HG03442 (cell line): Measurements from ENCODE around the gene STAT4.
A peak's percentile ranks its signal among the peaks of the same experiment; 100 is the strongest.

Experiments used
- ATAC-seq: cut with Tn5 transposase; IDR thresholded peaks from one replicate; pipeline ENCODE4 v1.9.1; 2021; ENCODE audit warnings: mild to moderate bottlenecking, moderate library complexity; ENCODE audit not compliant: unreplicated experiment

Gene STAT4

DNA sequence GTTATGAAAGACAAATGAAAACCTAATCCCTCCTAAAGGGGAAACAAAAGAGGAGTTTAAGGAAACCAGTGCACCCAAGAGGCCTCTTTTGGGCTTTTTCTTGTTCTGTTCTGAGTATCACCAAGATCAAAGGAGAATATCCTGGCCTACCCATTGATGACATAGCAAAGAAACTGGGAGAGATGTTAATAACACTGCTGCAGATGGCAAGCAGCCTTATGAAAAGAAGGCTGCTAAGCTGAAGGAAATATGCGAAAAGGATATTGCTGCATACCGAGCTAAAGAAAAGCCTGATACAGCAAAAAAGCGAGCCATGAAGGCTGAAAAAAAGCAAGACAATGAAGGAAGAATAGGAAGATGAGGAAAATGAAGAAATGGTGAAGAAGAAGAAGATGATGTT lies 23.6 kb upstream of the STAT4 start:
- ATAC-seq = no peak

DNA sequence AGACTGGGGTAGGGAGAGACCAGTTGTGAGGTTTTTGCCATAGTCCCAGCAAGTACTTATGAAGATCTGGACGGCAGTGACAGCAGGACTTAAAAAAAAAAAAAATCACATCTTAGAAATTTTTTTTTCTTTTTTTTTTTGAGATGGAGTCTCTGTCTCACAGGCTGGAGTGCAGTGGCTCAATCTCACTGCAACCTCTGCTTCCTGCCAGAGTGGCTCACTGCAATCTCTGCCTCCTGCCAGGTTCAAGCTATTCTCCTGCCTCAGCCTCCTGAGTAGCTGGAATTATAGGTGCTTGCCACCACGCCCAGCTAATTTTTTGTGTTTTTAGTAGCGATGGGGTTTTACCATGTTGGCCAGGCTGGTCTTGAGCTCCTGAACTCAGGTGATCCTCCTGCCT lies 22.4 kb upstream of the STAT4 start:
- ATAC-seq = no peak

DNA sequence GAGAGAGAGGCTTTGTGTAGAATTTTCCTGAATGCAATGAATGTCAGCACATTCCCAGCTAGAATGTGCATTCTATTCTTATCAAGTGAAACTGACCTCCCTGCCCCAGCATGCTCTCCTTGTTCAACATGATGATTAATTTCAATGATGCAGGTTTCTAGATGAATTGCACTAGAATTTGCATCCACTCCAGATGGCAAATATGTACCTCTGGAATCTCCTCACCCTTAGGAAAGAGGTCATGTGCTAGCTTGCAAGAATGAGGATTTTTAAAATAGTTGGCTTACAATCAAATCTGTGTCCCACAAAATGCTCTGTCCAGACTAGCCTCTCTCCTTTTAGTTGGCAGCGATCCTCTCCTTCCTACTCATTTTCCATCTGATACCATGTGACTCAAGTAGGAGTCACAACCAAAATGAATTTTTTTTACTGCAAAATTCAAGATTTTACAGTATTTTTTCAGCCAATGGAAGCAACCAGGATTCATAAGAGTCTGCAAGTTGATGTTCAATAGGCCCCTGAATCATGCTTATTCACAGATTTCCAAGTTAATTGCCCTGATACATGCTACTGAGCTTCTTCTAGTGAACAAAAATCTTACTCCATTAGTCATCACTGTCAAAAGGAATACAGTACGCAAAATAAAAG lies 21.0 kb upstream of the STAT4 start:
- ATAC-seq = no peak

DNA sequence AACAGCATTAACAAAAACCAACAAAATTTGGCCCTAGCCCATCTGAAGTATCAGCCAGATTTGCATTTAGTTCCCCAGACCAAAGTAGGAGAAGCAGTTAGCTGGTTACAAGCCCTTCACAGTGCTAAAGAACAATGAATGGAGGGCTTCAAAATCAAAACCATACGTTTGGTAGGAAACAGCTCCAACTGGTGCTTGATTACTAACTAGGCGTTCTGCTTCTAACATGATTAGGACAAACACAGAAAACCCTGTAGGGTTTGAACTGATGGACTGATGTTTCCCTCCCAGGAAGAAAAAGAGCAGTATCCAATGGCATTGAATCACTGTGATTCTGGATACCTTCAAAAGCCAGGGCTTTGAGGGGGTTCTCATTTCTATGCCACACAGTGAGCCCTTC lies 20.5 kb upstream of the STAT4 start:
- no peak for ATAC-seq

DNA sequence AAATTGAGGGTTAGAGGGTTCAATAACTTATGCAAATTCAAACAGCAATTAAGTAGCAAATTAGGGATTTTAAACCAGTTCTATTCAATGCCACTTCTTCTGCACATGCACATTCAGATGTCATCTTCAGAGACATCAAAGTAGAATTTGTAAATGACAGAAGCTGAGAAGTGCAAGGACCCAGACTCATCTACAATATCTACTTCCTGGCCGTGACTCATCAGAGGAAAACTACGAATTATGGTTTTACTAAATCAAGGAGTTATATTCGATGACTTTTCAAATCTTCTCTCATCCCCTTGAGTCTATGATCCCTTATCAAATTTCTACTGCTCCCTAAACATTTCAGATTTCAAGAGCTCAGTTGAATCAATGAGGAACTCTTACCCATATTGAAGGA lies 20.0 kb upstream of the STAT4 start:
- ATAC-seq = no peak

DNA sequence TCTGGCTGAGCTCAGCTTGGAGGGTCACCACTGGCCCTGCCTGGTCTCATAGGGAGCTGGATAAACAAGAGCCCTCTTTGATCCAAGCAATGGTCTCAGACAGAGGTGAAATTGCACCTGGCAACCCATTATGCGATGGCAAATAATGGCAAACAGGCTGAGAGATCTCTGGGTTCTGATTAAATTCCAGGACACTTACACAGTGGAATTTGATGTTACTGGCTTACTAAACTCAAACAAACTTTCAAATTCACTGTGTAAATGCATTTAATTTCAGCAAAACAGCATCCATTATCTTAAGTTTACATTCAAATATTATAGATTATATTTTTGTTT lies 19.5 kb upstream of the STAT4 start:
- ATAC-seq = no peak

DNA sequence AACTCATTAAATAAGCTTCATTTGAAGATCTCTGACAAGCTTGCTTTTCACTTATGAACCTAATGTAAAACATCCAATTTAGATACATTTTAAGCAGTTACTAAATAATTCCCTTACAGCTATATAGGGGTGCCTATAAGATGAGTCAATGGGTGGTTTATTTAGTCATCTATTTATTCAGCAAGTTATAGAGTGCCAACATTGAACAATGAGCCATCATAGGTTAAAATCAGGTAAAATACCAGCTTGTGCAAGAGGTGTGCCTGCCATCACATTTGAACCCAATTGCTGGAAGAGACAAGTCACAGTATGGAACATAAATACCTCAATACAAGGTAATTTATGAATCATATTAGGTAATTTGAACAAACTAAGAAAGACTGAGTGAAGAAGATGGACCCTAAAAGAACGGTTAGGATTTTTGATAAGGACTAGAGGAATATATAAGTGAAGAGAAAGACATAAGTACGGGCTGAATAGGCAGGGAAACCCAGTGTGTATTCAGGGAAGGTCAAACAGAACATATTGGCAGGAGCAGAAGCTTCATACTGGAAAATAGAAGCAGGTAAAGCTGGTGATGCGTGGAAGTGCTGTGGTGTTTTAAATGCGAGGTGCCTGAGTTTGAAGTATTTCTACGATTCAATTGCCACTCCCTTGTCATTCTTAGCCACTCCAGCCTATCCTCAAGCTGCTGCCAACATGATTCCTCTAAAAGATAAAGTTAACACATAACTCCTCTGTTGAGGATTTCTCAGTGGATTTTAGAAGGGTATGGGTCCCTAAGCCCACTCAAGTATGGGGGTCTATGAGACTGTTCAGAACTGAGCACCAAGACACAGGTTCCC lies 18.9 kb upstream of the STAT4 start:
- ATAC-seq = no peak

DNA sequence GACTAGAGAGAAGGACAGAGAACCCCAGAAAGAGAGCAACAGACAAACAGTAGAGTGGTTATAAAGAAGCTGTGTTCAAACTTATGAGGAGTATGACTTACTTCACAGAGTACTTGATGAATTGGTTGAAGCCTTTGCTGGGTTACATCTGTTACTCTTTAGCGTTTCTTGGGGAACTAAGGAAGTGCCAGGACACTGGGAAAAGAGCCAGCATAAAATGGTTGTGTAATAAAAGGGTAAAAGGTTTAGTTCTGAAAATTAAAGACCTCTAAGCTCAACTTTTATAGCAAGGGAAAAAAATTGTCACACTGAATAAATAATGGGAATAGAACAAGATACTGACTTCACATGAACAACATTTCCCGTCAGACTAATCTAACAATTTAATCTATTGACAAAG lies 17.0 kb upstream of the STAT4 start:
- ATAC-seq = no peak

DNA sequence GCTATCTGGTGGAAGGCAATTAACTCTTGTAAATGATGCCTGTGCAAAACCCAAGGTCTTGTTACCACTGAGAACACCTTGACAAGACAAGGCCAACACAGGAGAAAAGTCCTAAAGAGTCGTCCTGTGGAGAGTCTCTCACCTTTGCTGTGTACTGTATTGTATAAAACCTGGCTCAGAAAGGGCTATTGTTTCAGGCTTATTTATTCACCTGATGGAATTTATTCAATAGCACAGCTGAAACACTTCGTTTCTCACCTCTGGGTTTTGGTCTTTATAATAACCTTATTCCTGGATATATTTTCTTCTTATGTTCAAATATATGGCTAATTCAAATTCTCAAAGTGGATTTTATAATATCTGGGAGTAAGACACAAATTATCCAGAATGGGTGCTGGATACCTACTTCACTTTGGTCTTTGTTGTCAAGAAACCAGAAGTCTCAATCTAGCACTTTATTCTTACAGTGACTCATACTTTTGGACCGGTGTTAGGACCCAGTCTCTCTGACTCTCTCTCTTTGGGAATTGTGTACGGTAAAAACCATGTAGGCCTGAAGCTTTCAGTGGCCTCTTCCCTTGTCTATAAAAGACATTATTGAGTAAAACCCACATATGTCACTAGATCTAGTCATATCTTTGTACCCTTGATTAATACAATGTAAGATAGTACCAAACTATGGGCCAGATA lies 16.1 kb upstream of the STAT4 start:
- ATAC-seq = no peak

DNA sequence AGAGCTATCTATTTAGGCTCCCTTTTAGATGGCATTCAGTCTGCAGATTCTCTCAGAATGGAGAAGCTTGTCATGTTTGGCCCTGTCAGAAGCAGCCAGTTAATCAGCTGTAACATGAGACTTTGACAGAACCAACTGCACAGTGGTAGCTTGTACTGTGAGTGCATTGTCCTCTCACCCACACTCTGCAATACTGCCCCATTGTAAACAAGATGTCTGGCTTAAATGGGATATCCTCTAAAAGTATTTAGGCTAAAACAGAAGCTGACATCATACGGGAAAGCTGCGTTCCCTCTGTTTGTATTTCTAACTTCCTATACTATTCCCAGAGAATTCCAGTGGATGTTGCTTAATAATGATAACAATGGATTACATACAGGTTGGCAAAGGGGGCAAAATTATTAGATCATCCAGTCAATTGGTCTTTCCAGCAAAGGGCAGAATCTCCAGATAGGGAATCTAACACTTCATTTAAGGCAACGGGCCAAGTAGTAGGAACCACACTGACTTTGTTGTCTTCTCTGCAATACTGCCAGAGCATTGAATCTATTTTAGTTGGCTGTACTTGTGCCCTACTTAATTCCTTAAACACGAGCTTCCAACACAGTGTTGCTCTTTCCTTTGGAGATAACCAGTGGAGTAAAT lies 15.4 kb upstream of the STAT4 start:
- ATAC-seq = no peak

DNA sequence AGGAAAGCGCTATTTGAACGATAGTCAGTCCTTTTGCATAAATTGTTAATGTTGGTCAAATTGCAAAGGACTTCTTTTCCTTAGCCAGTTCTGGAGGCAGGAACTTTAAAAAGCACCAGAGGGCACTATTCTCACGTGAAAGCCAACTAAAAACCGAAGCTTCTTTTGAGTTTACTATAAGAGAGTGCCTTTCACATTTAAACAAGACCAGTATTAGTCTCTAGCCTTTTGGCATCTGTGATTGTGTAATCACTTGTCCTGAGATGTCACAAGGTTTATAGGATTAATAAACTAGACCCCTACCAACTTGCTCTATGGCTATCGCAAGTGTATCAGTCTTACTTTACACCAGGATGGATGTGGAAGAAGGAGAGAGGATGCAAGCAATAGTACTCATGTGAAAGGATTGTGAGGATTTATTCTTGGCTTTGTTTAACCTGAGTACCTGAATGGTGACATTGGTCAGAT lies 14.4 kb upstream of the STAT4 start:
- peak; percentile 68 for ATAC-seq

DNA sequence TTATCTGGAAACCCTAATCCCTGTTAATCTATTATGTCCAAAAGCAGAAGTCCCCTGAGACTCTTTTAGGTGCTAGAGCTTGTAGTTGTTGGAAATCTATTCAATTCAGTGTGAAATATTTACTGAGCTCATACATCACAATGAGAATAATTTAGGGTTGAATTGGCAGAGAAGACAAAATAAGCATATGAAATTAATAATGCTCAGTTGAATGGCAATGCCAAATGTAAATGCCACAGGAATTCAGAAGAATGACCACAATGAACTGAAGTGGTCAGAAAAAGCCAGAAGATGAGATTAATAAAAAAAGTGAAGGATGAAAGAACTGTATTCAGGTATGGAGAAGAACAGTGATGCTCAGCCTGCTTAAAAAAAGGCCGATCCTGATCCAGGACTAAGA lies 8.0 kb upstream of the STAT4 start:
- ATAC-seq = no peak

DNA sequence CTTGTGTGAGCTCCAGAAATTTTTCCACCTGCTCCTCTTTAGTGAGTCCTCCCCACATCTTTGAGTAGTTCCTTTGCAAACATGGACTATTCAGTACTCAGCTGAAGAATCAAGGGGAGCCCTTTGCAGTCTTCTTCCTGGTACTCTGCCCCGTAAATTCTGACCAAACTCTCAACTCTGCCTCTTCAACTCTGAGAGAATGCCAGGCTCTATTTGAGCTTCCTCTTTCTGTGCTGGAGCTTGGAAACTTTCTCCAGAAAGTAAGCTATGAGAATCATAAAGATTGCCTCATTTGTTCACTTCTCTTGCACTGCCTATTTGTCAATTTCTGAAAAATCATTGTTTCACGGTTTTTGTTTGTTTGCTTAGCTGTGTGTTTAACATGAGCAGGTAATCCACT lies 7.4 kb upstream of the STAT4 start:
- no peak for ATAC-seq

DNA sequence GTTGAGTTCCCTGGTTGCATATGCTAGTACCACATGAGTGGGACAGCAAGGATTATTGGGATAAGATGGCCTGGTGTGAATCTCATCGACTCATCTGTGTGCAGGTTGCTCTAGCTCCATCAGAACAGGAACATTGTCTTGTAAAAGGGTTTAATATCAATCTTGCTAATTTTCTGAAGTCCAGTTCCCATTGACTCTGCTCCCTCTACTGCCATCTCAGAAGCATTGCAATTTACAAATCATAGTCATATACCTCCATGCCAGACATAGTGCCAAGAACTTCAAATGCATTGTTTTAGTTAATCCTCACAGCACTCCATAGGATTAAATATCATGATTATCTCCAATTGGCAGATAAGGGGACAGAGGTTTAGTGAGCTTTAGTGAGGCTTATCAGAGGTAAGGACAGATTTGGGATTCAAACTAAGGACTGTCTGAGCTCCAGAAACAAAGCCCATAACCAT lies 4.8 kb upstream of the STAT4 start:
- no peak for ATAC-seq

DNA sequence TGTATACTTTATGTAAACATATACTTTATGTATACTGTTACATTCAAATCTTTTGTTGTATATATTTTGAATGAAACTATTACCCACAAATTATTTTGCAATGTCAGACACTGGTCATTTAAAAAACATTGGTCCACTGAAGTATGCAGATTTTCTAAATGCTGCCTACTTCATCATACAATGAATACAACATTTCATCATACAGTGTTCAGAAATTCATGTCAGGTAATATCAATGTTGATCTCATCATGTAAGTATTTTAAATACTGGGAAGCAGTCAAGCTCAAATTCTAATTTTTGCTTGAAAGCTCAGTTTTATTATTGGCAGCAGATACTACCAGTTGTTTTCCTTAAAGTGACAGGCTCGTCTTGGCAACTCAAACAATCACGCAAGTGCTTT lies 2.9 kb upstream of the STAT4 start:
- ATAC-seq = no peak

DNA sequence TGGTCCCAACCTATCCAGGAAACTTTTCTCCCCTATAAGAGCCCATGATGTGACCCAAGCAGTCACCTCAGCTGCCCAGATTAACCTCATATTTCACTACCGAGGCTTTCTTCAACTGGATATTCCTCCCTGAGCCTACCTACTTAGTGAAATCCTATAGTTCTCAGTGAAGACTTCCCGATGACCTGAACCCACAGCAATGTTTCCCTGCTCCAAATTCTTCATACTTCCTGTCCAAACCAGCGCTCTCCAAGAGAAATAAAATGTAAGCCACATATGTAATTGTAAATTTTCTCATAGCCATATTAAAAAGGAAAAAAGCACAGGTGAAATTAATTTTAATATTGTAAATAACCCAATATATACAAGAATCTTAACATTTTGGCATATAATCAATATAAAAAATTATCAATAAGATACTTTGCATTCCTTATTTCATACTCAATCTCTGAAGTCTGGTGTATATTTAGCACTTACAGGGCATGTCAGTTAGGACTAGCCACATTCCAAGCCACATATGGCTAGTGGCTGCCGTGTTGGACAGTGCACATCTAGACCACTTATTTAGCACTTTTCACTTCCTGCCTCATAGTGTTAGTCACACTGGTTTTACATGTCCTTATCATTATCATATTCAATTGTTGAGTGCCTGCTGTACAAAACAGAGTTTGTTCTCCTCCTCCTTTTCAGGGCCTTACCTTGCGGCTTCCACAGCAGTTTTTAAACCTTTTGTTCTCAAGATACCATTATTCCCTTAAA lies 1.9 kb upstream of the STAT4 start:
- peak; percentile 26 for ATAC-seq

DNA sequence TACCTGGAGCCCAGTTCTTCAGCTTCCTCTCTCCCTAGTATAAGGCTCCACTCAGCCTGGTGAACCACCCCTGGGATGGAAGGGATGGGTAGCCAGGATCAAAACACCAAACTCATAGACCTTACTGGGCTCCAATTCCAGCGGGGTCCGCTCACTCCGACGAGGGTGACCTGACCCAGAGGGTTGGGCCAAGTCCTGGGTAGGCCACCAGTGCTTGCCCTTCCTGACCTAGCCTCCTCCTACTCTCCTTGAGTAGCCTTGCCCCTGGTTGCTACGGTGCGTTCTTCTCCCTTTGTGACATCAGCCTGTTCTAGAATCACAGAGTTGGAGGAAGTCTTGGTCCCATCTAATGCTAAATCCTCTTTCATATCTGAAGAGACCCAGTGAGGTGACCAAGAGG lies 537 bp upstream of the STAT4 start:
- no peak for ATAC-seq

DNA sequence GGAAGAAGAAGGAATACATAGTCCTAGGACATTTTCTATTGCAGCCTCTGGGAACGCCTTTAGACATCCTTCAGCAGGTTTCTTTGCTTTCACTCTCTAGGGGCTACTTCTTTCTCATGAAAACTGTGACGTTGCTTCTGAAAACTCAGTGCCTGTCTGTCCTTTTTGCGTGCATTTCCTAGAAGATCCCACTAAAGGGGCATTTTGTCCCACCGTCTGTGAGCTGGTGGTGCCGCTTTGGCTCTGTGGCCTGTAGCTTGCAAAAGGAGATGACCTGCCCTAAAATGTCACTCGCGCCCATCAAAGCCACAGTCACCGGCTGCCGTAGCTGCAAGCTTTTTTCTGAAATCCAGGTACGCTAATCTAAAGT lies 579 bp downstream of the STAT4 start:
- peak; percentile 11 for ATAC-seq

DNA sequence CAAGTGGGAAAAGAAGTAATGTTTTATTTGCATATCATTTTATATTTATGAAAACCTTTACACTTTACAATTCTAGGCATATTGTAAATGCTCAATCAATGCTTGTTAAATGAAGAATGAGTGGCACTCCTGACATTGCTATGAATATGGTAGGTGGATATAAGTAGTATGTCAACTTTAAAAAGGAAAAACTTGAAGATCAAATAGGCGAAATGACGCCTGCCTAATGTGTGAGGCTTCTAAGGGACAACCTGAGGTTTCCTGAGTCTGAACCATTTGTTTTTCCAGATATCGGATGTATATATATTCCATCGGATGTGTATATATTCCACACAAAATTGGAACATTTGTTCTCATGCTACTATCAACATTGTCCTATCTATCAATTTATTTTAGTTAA lies 1.4 kb downstream of the STAT4 start:
- ATAC-seq = no peak

DNA sequence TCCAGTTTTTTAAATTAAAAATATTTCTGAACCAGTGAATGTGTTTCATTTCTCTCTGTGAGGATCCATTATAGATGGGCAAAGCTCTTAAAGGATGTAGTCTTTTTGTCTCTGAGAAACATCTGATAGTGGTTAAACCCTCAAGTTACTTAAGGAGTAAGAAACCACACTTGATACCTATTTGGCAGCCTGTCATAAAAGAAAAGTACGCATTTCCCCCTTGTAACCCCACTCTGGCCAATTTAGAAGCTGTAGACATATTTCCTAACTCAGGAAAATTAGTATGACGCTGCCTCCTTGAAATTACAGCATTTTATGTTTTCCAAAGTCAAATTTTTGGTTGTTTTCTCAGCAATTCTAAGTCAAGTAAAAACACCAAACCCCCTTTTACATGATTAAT lies 2.0 kb downstream of the STAT4 start:
- no peak for ATAC-seq

DNA sequence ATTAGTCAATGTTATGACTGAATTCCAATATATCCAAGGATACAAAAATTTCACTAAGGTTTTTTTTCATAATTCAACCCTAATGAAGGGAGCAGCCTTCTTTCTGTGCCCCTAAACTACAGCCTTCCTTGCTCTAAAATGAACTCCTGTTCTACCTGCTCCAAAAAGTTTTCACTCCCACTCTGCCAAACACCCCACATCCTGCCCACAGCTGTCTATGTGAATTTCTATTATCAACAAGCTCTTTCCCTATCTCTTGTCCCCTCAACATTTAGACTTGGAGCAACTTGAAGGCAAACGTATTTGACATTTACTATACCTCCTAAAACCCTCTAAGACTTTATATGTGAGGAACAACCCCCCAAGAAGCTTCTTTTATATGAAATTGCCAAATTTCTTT lies 2.5 kb downstream of the STAT4 start:
- ATAC-seq = no peak
